ENCODE data around the gene RBBP5. TPM values are rescaled to one million over a fixed set of nuclear protein-coding genes. Genes with fewer than 3 reads are reported as not detected.

The RBBP5 gene
- total RNA-seq, 2 experiments from 2014 or later: 25.9 to 27.1 TPM

GRCh38 chr1:205064301-205064700 lies 57.5 kb downstream of the RBBP5 start:
- ChIA-PET POLR2A (no interaction called here), CTCF (no interaction called here)

- CTCF ChIA-PET: interaction anchor here (1.4 to 3.2 kb wide), 4 partner anchors 14 to 193 kb away, joined by 5 to 26 read pairs (median 15); no protein-coding TSS in a partner anchor
- POLR2A ChIA-PET: no interaction called here
These were observed 58.9 kb downstream of the RBBP5 start for GRCh38 chr1:205062895-205063294.

- ChIA-PET CTCF (interaction anchor here (0.9 to 3.2 kb wide), 7 partner anchors 10 to 271 kb away, joined by 3 to 26 read pairs (median 5); no protein-coding TSS in a partner anchor), POLR2A (no interaction called here)
These were observed 59.5 kb downstream of the RBBP5 start for GRCh38 chr1:205062319-205062718.

- ChIA-PET CTCF (interaction anchor here (0.6 to 3.2 kb wide), 21 partner anchors 9 to 1270 kb away, joined by 3 to 26 read pairs (median 3); partner anchors contain the start of gene TMEM81), POLR2A (no interaction called here)
These were observed 60.1 kb downstream of the RBBP5 start for GRCh38 chr1:205061665-205062069.

- POLR2A ChIA-PET: no interaction called here
These were observed 60.6 kb downstream of the RBBP5 start for GRCh38 chr1:205061227-205061626.

GRCh38 chr1:205060746-205061145 lies 61.0 kb downstream of the RBBP5 start:
- CTCF ChIA-PET: interaction anchor here (0.7 to 3.2 kb wide), 4 partner anchors 10 to 196 kb away, joined by 3 to 26 read pairs (median 14); no protein-coding TSS in a partner anchor
- POLR2A ChIA-PET: no interaction called here

More at GRCh38 chr1:205061227-205061626, 60.6 kb downstream of the RBBP5 start:
- CTCF ChIA-PET: interaction anchor here (0.7 to 3.2 kb wide), 18 partner anchors 9 to 195 kb away, joined by 3 to 26 read pairs (median 3); partner anchors contain the start of gene TMEM81

GRCh38 chr1:205059660-205060059 lies 62.1 kb downstream of the RBBP5 start:
- ChIA-PET CTCF (no interaction called here), POLR2A (no interaction called here)

- ChIA-PET POLR2A (no interaction called here), CTCF (no interaction called here)
These were observed 62.9 kb downstream of the RBBP5 start for GRCh38 chr1:205058853-205059252.

- ChIA-PET POLR2A (no interaction called here), CTCF (no interaction called here)
These were observed 63.8 kb downstream of the RBBP5 start for GRCh38 chr1:205057808-205058575.

GRCh38 chr1:205056956-205057568 lies 64.7 kb downstream of the RBBP5 start:
- ChIA-PET POLR2A (no interaction called here), CTCF (no interaction called here)

- POLR2A ChIA-PET: no interaction called here
- CTCF ChIA-PET: no interaction called here
These were observed 65.6 kb downstream of the RBBP5 start for GRCh38 chr1:205056188-205056611.

- ChIA-PET CTCF (no interaction called here), POLR2A (no interaction called here)
These were observed 67.8 kb downstream of the RBBP5 start for GRCh38 chr1:205054013-205054412.

GRCh38 chr1:205053296-205053695 lies 68.5 kb downstream of the RBBP5 start:
- CTCF ChIA-PET: interaction anchor here (1.7 kb wide), 1 partner anchor 8 kb away, joined by 8 read pairs; no protein-coding TSS in a partner anchor
- POLR2A ChIA-PET: no interaction called here

- CTCF ChIA-PET: interaction anchor here (1.7 kb wide), 1 partner anchor 9 kb away, joined by 8 read pairs; no protein-coding TSS in a partner anchor
- POLR2A ChIA-PET: no interaction called here
These were observed 69.1 kb downstream of the RBBP5 start for GRCh38 chr1:205052690-205053089.

GRCh38 chr1:205049479-205049878 lies 72.3 kb downstream of the RBBP5 start:
- POLR2A ChIA-PET: no interaction called here
- CTCF ChIA-PET: interaction anchor here (2.1 kb wide), 1 partner anchor 13 kb away, joined by 5 read pairs; no protein-coding TSS in a partner anchor

- ChIA-PET CTCF (interaction anchor here (0.7 to 2.1 kb wide), 2 partner anchors 15 to 205 kb away, joined by 3 to 5 read pairs; no protein-coding TSS in a partner anchor), POLR2A (no interaction called here)
These were observed 73.4 kb downstream of the RBBP5 start for GRCh38 chr1:205048382-205048781.

GRCh38 chr1:205047764-205048231 lies 74.0 kb downstream of the RBBP5 start:
- POLR2A ChIA-PET: no interaction called here
- CTCF ChIA-PET: interaction anchor here (2.1 kb wide), 1 partner anchor 15 kb away, joined by 5 read pairs; no protein-coding TSS in a partner anchor

GRCh38 chr1:205046870-205047269 lies 74.9 kb downstream of the RBBP5 start:
- POLR2A ChIA-PET: no interaction called here
- CTCF ChIA-PET: no interaction called here

- ChIA-PET CTCF (no interaction called here), POLR2A (no interaction called here)
These were observed 76.6 kb downstream of the RBBP5 start for GRCh38 chr1:205045146-205045545.

- ChIA-PET POLR2A (no interaction called here), CTCF (no interaction called here)
These were observed 77.0 kb downstream of the RBBP5 start for GRCh38 chr1:205044741-205045140.

GRCh38 chr1:205043866-205044265 lies 77.9 kb downstream of the RBBP5 start:
- POLR2A ChIA-PET: no interaction called here
- CTCF ChIA-PET: no interaction called here
